GM12873 (cell line): Measurements from ENCODE around the gene CFAP299.

ENCODE experiments used
- CTCF ChIP-seq: IDR thresholded peaks from 2 replicates; pipeline ENCODE4 v1.5.1; 2012; ENCODE audit warnings: low read depth, mild to moderate bottlenecking, moderate library complexity, low read length, control low read depth; ENCODE audit not compliant: insufficient read depth; ENCODE audit errors: missing control alignments

The CFAP299 gene

GRCh38 chr4:81003597-81004111 lies 668.1 kb downstream of the CFAP299 start:
- no peak for TF ChIP-seq CTCF

DNA sequence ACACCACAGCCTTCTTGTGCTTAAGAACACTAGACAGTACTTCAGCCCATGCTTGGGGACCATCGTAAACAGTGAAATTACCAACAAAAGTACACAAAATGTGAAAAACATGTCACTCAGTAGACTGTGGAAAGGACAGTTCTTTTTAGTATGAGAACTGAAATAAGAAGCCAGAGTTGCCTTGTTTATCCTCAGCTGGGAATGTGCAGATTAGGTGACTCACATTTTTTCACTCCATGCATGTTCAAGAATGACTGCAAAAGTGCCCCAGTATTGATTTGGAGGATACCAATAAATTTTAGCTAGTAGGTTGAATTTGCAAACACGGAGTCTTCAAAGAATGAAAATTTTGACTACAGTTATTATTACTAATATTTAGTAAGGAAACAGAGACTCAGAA lies 671.9 kb downstream of the CFAP299 start:
- TF ChIP-seq CTCF, result no peak
